ENCODE results near the gene TCERG1L.

DNA sequence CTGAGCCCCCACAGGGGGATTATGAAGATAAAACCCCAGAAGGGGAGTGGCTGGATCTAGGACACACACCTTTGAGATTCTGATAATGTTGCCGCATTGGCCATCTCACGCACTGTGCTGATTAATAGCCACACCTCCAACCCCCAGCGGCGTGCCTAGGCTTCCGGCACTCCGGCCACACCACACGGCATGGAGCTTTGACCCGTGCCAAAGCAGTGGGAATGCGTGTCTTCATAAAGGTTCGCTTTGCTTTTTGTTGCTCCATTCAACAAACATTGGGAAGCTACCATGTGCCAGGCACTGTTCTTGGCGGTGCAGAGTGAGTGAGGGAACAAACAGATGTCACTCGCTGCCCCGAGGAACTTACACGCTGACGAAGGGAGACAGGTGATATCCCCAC is 117.6 kb downstream of the TCERG1L start:
- no peak for TF ChIP-seq EZH2 (IDR thresholded peaks at IDR 0.05; ENCODE audit: borderline replicate concordance)
- TF ChIP-seq, protein P1, sequence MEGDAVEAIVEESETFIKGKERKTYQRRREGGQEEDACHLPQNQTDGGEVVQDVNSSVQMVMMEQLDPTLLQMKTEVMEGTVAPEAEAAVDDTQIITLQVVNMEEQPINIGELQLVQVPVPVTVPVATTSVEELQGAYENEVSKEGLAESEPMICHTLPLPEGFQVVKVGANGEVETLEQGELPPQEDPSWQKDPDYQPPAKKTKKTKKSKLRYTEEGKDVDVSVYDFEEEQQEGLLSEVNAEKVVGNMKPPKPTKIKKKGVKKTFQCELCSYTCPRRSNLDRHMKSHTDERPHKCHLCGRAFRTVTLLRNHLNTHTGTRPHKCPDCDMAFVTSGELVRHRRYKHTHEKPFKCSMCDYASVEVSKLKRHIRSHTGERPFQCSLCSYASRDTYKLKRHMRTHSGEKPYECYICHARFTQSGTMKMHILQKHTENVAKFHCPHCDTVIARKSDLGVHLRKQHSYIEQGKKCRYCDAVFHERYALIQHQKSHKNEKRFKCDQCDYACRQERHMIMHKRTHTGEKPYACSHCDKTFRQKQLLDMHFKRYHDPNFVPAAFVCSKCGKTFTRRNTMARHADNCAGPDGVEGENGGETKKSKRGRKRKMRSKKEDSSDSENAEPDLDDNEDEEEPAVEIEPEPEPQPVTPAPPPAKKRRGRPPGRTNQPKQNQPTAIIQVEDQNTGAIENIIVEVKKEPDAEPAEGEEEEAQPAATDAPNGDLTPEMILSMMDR (IDR thresholded peaks at IDR 0.05; ENCODE audit: poor library complexity) = no peak
